DMS79 (cell line): Measurements from ENCODE around the gene TSKU.
A peak's percentile ranks its signal among the peaks of the same experiment; 100 is the strongest.
"Not testable (repeated sequence)": the region's sequence is repeated elsewhere in the genome, so short reads cannot be mapped to it uniquely, and the experiment has no call there.

Experiments
- DNase-seq: peaks from one replicate; lab custom pipeline; 2025; lab: John Stamatoyannopoulos, UW

TSKU gene

DNA sequence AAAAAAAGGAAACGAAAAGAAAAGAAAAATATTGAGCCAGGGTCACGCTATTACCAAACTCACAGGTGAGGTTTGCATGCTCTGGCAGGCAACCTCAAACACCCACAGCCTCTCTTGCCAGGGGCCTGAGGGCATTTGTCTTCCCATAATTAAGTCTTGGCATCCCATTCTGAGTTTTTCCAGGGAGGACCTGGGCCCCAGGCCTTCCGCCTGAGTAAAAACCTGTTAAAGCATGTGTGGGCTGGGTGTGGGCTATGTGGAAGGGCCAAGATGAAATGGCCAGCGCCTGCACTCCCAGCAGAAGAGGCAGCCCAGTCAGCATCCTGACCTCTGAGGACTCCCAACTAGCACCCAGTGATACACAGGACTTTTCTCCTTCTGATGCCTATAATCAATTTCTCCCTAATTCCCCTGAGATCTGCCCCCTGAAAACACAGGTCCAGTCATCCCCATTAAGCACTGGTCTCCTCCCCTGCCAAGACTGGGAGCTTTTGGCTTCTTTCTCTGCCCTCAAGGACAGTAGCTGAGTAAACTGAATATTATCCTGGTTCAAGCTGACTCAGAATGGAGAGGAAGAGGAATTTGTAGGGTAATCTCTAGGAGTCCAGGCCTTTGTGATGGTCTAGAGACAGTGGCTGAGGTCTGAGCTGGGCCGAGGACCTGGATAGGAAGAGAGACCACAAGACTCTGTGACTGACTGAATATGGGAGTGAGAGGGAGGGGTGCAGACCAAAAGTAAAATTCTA lies 42.0 kb downstream of the TSKU start:
- DNase-seq: peak; percentile 37

DNA sequence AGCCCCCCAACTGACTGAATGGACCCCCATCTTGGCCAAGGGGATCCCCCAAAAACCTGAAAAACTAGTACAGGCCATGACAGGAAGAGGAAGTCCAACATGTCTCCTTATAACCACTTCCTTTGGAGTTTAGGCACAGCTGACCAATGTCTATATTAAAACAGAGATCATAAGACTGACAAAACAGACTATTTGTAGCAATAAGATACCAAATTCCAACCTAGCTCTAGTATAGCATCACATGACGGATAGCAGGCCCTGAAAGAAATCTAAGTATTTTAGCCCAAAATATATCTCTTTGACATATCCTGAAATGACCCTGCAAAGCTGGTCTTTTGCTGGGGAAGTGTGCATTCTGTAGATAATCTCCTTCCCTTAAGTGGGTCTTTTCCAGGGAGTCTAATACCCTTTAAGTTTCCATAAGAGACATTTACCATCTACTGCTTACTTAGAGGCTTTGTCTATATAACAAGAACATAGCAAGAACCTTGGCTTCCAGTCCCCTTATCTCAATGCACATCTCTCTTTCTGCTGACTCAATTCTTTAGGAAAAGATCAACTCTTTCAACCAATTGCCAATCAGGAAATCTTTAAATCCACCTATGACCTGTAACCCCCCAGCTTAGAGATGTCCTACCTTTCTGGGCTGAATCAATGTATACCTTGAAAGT lies 42.7 kb downstream of the TSKU start:
- no peak for DNase-seq

DNA sequence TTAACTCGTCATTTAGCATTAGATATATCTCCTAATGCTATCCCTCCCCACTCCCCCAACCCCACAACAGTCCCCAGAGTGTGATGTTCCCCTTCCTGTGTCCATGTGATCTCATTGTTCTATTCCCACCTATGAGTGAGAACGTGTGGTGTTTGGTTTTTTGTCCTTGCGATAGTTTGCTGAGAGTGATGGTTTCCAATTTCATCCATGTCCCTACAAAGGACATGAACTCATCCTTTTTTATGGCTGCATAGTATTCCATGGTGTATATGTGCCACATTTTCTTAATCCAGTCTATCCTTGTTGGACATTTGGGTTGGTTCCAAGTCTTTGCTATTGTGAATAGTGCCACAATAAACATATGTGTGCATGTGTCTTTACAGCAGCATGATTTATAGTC lies 43.4 kb downstream of the TSKU start:
- not testable (repeated sequence) for DNase-seq

DNA sequence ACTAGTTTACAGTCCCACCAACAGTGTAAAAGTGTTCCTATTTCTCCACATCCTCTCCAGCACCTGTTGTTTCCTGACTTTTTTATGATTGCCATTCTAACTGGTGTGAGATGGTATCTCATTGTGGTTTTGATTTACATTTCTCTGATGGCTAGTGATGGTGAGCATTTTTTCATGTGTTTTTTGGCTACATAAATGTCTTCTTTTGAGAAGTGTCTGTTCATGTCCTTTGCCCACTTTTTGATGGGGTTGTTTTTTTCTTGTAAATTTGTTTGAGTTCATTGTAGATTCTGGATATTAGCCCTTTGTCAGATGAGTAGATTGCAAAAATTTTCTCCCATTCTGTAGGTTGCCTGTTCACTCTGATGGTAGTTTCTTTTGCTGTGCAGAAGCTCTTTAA lies 43.8 kb downstream of the TSKU start:
- DNase-seq: not testable (repeated sequence)

DNA sequence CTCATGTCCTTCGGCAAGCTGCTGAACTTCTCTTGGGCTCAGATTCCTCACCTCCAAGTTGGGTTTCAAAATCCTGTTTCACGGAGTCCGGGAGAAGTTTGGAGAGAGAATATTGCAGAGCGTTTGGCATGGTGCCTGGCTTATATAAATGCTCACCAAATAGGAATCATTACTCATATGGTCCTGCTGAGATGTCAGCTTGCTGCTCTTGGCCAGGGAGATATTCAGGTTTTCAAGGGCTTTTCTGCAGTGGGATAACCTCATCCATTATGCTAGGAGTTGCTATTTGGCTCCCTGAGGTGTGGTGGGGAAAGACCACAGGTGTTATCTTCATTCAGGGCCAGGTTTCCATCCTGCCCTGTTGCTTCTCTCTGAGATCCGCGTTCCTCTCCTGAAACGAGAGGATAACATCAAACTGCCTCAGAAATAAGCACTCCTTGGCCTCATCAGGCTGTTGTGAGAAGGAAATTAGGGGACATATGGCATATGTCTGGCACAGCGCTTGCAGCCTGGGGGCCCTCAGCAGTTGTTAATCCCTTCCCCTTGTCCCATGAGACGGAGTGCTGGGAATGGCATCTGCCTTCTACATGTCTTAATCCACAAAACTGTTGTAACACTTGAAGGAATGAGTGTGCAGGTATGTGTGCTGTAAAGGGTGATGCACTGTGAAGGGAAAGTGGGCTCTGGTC lies 47.6 kb downstream of the TSKU start:
- no peak for DNase-seq

DNA sequence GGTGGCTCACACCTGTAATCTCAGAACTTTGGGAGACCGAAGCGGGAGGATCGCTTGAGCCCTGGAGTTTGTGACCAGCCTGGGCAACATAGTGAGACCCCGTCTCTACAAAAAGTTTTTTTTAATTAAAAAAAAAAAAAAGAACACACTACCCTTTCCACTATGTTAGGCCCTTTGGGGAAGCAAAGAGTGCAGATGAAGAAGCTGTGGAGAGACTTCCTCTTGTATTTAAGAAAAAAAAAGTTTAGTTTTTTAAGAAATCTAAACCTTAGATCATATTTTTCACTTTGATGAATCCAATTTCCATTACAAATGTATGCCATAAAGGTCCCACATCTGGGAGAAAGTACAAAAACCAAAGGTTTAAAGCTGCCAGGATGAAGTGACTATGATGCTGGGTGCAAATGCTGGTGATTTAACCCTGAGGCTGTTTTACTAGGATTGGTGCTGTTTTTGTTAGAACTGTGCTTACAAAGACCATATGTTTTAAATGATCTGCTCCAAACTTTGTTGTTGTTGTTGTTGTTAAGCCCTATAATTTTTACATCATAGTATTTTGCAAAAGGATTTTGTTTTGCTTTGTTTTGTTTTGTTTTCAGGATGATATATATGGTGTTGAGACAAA lies 48.6 kb downstream of the TSKU start:
- DNase-seq: no peak

DNA sequence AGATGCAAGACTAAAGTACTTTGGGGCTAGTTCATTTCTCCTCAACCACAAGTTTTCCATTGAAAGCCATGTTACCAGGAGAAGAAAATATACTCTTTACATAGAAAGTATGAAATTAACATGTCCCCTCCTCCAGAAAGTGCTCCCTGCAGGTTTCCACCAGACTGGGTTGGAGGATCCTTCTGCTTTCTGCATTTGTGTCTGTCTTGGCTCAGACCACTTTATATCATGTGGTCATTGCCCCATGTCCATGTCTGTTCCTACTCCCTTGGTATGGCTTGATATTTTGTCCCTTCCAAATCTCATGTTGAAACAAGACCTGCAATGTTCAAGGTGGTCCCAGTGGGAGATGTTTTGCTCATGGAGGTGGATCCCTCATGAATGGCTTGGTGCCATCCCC lies 49.2 kb downstream of the TSKU start:
- DNase-seq: no peak

DNA sequence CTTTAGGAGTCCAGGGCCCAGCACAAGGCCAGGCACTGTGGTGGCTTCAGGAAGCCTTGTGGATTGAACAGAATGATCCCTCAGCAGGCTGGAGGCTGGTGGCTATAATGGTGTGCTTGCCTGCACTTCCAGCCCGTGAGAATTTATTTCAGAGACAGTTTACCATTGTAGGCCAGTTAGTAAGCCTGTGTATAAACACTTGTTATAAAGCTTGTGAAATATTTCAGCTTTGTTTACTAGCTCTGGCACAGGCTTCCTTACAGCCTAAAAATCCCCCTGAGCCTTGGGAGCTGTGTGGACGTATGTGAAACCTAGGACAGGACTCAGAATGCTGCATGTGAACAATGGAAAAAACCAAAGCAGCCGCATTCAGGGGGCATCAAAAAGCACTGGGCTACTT lies 51.0 kb downstream of the TSKU start:
- DNase-seq: no peak

DNA sequence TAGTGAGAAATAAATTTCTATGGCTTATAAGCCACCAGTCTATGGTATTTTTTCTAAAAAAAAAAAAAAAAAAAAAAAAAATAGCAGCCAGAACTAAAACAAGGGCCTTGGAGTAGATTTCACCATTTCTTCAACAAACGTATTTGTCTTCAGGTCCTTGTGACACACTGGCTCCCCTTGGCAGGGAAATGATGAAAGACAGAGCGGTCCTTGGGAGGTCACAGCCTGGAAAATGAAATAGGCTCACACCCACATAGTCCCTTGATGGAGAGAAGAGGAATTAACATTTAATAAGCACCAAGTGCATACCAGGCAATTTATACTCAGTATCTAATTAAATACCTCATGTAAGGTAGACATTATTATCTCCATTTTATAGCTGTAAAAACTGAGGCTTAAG lies 51.9 kb downstream of the TSKU start:
- DNase-seq: no peak

DNA sequence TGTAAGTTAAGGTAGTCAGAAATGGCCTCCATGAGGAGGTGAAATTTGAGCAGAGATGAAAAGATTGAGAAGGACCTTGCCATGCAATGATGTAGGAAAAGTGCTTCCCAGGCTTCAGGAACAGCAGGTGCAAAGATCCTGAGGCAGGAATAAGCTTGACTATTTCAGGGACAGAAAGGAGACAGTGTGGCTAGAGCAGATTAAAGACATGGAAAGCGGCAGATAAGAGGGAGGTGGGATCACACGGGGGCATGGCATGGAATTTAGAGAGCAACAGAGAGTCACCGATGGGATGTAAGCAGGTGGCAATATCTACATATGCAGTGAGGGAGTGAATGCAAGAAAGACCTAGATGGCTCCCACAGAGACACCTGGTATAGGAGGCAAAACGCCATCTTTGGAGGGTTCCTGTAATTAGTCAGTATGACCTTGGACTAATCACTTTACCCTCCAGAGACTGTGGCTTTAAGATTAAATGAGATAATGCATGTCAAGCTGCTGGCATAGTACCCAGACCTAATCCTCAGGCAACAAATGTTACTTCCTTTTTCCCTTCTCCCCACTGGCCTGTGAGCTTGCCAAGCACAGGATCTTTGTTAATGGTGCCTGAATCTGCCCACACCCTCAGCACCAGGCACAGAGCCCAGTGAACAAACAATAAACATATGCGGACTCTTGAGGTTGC lies 52.9 kb downstream of the TSKU start:
- peak; percentile 93 for DNase-seq

DNA sequence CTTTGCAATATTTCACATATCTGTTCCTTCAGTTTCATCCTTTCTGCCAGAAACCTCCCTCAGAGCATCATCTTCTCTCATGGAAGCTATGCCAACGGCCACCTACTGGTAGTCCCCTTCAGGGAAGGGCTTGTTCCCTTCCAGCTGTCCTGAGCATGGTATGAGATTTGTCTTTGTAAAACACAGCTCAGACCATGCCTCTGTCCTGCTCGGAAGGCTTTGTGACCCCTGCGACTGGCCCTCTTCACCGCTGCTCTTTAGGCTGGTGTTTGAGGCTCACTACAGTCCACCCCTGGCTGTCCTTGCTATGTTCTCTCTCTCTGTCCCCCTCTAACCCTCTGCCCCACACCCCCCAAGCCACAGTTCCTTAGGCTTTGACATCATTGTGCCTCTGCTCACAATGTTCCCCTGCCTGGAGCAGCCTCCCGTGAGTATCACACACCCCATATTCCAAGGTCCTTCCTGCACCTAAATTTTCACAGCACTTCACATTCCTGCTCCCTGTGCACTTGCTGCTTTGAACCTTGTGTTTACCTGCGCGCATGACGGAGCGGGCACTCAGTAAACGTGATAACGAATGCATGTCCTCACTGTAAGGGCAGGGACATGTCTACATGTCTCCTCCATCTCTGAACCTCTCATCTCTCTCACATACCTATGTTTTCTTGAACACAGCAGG lies 53.6 kb downstream of the TSKU start:
- peak; percentile 23 for DNase-seq

DNA sequence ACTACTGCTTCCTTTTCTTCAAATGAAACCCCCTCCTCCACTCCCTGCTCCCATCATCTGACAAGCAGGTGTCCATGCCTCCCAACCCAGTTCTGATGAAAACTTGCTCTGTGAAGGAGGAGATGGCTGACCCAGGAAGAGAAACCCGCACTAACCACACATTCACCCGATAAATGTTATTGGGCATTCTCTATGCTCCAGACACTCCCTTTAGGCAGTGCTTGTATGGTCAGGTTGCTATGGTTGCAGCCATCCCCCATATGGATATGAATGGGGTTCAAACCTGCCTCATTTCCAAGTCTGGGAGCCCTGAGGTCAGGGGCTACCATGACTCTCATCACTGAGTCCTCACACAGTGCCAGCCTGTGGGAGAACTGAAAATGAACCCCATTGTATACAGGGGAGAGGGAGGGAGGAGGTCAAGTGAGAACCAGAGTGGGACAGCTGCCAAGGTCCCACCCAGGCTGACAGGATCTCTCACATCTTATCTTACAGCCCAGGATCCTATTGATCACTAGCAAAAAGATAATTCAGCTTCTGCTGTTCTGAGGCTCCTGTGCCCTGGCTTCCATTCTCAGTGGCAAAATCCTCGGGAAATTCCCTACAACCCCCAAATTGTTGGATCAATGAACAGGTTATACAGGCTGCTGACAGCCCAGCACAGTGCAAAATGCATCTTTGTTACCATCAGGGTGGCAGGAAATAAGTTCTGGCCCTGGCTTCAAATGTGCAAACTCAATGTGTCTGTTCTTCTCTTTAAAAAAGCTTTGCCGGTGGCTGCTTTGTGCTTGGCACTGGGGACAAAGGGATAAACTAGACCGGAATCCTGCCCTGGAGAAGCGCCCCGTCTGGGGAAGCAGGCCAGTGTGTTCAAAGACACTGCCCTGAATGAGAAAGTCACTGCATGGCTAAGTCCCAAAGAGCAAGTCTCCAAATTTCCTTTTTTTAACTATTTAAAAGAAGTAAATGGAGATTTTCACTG lies 54.8 kb downstream of the TSKU start:
- no peak for DNase-seq

DNA sequence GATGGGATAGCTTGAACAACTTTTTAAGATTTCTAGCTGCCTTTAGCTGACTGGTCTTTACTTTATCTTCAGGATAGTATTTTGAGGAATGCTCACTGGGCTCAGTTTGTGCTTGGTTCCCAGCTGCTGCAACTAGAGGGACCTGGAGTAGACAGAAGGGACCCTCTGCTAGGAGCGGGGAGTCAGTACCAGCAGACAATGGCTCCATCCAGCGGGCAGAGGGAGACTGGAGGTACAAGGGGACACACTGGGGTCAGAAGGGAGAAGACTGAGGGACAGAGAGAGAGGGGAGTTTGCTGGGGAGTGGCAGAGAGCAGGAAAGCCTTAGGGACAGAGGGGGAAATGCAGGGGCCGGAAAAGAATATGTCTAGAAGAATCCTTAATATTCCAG lies 55.5 kb downstream of the TSKU start:
- no peak for DNase-seq

DNA sequence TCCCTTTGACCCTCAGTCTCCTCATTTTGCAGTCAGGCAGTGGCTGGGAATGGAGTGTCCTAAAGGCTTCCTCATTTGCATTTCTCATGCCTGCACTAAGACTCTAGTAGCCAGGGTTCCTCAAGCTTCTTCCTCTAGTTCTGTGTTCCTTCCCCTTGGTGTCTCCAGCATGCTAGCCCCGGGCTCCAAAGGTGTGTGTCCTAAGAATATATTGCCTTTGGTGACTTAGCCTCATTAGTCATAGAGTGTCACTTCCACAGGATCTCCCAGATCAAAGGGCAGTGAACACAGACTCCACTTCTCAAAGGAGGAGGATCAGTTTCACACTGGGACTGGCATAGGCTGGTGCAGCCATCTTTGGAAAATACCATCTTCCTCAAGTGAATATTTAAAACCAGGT lies 56.2 kb downstream of the TSKU start:
- no peak for DNase-seq

DNA sequence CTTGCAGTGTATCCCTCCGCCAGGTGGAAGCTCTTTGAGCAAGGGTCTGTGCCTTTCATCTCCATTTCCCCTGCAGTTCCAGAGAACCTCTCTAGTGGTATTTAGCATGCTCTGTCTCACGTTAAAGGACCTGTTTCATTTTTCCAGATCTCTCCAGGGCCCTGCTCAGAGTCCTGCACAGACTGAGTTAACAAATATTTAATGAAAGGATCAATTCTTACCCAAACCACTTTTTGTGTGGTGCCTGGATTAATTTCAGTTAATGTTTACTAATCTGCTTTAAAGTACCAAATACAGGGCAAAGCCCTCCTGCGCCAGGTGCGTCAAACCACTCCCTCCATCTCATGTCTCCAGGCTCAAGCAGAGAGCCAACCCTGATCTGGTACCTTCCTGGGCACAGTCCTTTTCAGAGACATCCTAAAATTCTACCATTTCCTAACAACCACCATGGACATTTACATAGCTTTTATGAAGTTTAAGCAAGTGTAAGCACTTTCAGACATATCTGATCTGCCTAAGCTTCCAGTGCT lies 58.8 kb downstream of the TSKU start:
- peak; percentile 84 for DNase-seq

DNA sequence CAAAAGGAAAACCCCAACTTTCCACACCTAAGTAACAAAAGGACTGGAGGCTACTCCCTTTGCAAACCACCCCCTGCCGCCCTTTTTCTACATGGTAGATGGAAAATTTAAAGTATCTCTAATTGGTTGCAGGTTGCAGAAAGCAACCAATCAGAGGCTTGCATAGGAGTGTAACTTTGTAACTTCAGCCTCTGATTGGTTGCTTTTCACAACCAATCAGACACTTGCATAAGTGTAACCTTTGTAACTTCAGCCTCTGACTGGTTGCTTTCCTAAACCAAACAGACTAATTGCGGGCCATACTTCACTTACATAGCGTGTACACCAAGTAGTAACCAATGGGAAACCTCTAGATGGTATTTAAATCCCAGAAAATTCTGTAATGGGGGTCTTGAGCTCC lies 60.8 kb downstream of the TSKU start:
- no peak for DNase-seq

DNA sequence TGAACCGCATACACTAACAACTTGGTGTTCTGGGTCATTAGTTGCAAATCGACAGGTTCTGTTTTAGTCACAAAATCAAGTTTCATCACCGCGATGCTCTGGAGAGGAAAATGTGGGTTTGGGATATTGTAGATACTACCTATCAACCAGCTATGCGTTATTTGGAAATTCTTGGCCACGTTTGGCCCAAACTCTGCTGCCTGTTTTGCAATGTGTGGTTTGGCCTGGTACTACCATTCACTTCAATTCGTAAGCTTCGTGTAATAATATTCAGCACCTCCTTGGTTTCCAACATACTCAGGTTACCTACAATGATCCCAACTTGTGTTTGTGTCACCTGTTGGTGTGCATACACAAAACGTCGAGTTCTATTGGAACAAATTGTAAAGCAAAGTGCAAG lies 61.4 kb downstream of the TSKU start:
- DNase-seq: no peak

DNA sequence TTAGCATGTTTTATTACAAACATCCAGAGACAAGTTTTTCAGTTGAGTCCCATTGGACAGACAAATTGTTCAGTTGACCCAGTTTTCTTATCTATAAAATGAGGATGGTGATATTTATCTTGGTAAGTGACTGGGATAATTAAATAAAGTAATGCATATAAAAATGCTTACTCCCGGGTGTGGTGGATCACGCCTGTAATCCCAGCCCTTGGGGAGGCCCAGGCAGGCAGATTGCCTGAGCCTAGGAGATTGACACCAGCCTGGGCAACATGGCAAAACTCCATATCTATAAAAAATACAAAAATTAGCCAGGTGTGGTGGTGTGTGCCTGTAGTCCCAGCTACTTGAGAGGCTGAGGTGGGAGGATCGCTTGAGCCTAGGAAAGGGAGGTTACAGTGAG lies 61.9 kb downstream of the TSKU start:
- DNase-seq: no peak

DNA sequence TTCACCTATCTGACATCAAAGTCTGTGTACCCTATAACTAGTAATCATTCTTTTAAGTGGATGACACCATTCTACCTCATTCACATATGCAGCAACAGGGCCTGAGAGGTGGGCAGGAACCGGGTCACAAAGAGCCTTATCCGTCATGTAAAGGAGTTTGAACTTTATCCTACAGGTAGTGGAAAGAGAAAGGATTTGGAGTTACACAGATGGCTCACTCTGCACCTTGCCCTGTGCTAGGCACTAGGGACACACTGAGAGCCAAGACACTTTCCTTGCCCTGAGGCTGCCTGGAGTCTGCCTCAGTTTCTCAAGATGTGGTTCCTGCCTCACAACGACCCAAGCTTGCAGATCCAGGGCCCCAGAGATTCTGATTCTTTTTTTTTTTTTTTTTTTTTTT lies 63.3 kb downstream of the TSKU start:
- DNase-seq: no peak
